T follicular helper cell (primary cell): Measurements from ENCODE around the gene MLST8.
"Not testable (repeated sequence)": the region's sequence is repeated elsewhere in the genome, so short reads cannot be mapped to it uniquely, and the experiment has no call there.

ENCODE experiments used
- DNase-seq: peaks from one replicate; pipeline ENCODE4 v3.0.0-alpha.2; 2020; ENCODE audit warnings: low read depth

MLST8 gene

DNA sequence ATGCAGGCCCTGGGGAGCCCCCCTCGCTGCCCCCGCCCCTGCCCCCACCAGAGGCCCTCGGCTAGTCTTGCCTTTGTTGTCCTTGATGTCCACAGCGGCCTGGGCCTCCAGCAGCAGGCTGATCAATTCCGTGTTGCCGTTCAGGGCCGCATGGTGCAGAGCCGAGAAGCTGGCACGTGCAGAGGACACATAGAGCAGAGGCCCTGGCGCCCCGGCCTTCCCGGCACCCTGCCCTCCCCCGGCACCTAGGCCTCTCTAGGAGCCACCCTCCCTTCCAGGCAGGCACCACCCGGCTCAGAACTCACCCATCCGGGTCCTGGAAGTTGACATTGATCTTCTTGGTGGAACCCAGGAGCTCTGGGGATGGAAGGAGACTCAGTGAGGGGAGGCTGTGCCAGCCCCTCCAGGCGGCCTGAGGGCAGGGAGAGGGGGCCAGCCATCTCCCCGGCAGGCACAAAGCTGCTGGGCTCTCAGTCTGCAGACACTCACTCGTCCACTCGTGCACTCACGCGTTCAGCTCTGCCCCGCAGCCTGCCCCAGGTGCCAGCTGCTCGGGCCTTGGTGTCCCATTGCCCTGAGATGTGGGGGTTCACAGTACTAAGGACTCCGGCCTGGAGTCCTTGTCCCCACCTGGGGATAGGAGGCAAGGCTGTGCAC, 15.1 kb upstream of the MLST8 start:
- DNase-seq = no peak

GRCh38 chr16:2190659-2191445, 14.4 kb upstream of the MLST8 start:
- no peak for DNase-seq

DNA sequence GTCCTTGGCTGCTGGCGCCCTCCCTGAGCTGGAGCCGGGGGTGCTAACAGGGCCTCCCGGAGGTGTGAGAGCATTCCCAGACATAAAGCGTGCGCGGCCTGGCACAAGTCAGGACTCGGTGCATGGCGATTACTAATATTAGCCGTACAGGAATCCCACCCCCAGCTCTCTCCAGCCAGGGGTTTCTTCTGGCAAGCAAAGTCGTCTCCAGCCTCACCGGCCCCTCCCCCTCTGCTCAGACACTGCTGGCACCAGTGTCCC, 13.9 kb upstream of the MLST8 start:
- DNase-seq = no peak

DNA sequence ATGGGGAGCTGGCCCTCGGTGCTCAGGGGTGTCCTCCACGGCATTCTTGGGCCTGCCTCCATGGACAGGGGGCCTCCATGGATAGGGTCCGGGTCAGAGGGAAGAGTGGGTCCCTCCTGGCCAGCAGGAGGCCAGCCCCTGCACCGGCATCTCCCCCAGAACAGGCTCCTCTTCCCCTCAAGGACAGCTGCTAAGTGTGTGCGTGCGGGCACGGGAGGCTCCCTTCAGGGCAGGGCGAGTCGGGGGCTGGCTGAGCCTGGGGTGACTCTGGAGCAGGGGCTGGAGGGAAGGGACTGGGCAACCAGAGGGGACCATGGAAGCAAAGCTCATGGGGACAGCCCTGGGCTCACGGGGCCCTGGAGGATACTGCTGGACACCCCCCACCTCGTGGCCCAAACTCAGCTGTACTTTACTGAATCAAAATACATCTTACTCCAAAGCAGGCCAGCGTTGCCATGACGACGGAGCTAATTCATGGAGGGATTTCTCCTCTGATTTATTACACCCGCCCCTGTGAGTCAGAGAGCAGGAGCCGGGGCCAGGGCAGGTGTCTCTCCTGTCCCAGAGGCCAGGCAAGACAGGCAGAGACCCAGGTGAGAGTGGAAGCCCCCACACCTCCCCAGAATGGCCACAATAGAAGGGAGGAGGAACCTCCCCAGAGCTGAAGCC, 11.0 kb upstream of the MLST8 start:
- no peak for DNase-seq

GRCh38 chr16:2194852-2195321, 10.4 kb upstream of the MLST8 start:
- peak; percentile 38 for DNase-seq

- no peak for DNase-seq
Observed at GRCh38 chr16:2195322-2196161, 9.7 kb upstream of the MLST8 start.

GRCh38 chr16:2196162-2196980, 8.9 kb upstream of the MLST8 start, which contains the start of gene CASKIN1:
CASKIN1 (minus strand) TSS chr16:2196605; CDS start chr16:2196432, 173 bp downstream.
- DNase-seq = no peak

GRCh38 chr16:2196981-2197511, 8.2 kb upstream of the MLST8 start:
- no peak for DNase-seq

GRCh38 chr16:2197765-2198164, 7.5 kb upstream of the MLST8 start:
- no peak for DNase-seq

GRCh38 chr16:2198283-2198682, 7.0 kb upstream of the MLST8 start:
- DNase-seq = no peak

DNA sequence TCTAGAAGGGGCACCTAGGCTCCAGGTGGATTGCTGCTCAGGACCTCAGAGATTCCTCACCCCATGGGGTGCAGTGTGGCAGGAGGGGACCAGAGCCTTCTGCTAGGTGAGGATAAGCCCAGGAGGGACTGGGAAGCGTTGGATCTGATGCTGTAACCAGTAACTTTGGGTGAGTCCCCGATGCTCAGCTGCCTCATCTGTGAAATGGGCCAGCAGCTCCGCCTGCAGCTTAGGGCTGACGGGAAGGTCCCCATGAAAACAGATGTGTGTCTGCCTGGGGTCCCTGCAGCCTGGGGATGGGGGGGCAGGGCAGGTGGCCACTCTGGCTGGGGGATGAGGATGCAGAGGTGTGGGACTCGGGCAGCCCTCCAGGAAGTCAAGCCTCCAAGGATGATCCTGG, 6.2 kb upstream of the MLST8 start:
- no peak for DNase-seq

- DNase-seq = no peak
Observed at GRCh38 chr16:2199621-2200139, 5.6 kb upstream of the MLST8 start.

- no peak for DNase-seq
Observed at GRCh38 chr16:2200313-2200712, 4.9 kb upstream of the MLST8 start.

- DNase-seq = not testable (repeated sequence)
Observed at GRCh38 chr16:2203119-2203688, 2.0 kb upstream of the MLST8 start.

DNA sequence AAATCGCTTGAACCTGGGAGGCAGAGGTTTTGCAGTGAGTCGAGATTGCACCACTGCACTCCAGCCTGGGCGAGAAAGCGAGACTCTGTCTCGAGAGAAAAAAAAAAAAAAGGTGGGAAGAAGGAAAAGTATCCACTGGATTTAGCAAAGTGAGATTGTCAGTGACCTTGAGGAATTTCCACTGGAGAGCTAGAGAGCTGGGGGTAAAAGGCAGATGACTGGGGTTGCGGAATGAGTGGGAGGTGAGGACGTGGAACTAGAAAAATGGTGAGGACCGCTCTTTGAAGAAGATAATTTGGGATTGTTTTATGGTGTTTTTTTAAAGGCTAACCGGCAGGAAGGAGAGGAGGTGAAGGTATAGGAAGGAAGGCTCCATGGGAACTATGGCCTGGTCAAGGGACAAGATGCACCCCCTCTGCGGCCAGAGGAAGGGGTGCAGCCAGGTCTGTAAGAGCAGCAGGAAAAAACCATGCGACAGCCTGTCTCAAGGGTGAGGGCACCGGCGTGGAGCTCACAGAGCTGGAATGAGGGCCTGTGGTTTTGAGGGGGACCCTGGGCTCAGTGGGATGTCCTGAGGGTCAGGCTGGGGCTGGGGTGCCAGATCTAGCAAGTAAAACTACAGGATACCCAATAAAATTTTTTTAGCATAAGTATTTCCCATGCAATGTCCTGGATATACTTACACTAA, 694 bp upstream of the MLST8 start:
- DNase-seq = no peak

GRCh38 chr16:2205967-2206313, 686 bp downstream of the MLST8 start:
- no peak for DNase-seq

- no peak for DNase-seq
Observed at GRCh38 chr16:2206420-2206779, 1.1 kb downstream of the MLST8 start.

DNA sequence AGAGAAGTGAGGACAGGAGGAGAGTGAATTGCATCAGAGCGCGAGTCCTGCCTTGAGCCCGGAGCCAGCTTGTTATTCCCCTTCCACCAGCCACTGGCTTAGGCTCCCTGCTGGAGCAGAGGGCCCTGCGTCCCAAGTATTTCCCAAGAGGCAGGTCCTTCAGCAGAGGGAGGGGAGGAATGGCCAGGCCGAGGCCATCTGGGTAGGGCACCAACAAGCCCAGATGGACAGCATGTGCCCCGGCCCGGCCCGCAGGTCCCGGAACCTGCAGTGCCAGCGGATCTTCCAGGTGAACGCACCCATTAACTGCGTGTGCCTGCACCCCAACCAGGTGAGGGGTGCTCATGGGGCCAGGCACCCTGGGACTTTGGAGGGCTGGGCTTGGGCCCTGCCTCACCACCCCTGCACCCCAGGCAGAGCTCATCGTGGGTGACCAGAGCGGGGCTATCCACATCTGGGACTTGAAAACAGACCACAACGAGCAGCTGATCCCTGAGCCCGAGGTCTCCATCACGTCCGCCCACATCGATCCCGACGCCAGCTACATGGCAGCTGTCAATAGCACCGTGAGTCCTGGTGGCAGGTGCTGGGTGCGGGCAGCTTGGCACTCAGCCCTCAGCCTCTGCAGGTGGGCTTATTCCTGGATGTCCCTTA, 1.7 kb downstream of the MLST8 start:
- DNase-seq = no peak

GRCh38 chr16:2207872-2208271, 2.6 kb downstream of the MLST8 start:
- DNase-seq = no peak

- DNase-seq = no peak
Observed at GRCh38 chr16:2208308-2208707, 3.1 kb downstream of the MLST8 start.
